Activated naive CD4-positive, alpha-beta T cell treated with anti-CD3 and anti-CD28 coated beads, Interleukin-2, amount 10 ng/mL, durations not matched to agents 7 days and 5 days (primary cell): ENCODE measurements around the gene LPIN3.

ENCODE experiments used
- CTCF ChIA-PET: fragments of 350-600 bp; sonication (Branson Sonifier 250); formaldehyde crosslinking; loops from one replicate; lab custom pipeline; 2021; ENCODE audit warnings: antibody characterized with exemption; lab: Charles Lee
- DNase-seq: peaks from one replicate; pipeline ENCODE4 v3.0.0-alpha.2; 2020
- H3K27ac Mint-ChIP-seq: one replicate; pipeline ENCODE4 v1.8.0; 2021; ENCODE audit warnings: mild to moderate bottlenecking, moderate library complexity, mixed read lengths
- H3K27me3 Mint-ChIP-seq: one replicate; pipeline ENCODE4 v1.8.0; 2021; ENCODE audit warnings: mild to moderate bottlenecking, mixed read lengths
- H3K36me3 Mint-ChIP-seq: one replicate; pipeline ENCODE4 v1.8.0; 2021; ENCODE audit warnings: mixed read lengths
- H3K4me1 Mint-ChIP-seq: one replicate; pipeline ENCODE4 v1.8.0; 2021; ENCODE audit warnings: mixed read lengths
- H3K4me3 Mint-ChIP-seq: one replicate; pipeline ENCODE4 v1.8.0; 2021; ENCODE audit warnings: mild to moderate bottlenecking, moderate library complexity, mixed read lengths
- H3K9me3 Mint-ChIP-seq: one replicate; pipeline ENCODE4 v1.8.0; 2021; ENCODE audit warnings: mixed read lengths

The LPIN3 gene

DNA sequence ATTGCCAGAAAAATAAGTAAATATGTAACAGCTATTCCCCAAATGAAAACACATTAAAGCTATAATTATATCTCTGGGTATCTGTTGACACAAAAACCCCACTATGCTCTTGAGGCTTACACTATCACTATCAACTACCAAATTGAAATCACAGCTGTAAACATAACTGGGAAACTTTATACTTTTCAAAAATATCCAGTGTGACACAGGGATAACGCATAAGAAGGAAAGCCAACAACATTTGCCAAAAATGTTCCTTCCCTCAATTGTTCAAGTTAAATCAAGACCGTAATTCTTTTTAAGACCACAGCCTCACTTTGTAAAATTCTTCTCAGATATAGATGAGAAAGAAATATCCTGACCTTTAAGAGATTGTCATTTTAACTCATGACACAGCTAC lies 26.2 kb upstream of the LPIN3 start:
- H3K4me3 Mint-ChIP-seq: no peak overlapping the region
- H3K36me3 Mint-ChIP-seq: peaks cover 2% of the 10 kb centered on the region
- CTCF ChIA-PET: no interaction called here
- no peak overlapping the region for H3K27ac Mint-ChIP-seq
- peaks cover 28% of the 10 kb centered on the region for H3K4me1 Mint-ChIP-seq
- peaks cover 14% of the 10 kb centered on the region for H3K27me3 Mint-ChIP-seq
- DNase-seq: no peak
- H3K9me3 Mint-ChIP-seq: no peaks in the 10 kb centered on the region

DNA sequence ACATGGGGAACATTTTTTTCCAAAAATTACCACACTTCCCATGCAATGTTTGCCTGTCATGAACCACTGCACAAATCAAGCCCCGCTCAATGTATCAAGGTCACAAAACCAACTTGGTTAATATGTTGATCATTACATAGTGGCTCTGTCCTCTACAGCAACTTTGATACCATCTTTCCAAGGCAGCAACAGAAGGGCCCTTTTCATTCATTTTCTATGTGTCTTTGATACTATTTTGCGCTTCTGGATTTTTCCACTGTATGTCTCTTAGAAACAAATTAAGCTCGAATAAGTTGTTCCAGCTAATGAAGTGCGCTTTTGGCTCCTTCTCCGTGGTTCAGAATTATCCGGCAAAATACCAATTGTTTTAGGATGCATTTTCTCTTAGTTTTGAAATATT lies 24.6 kb upstream of the LPIN3 start:
- CTCF ChIA-PET: no interaction called here
- Mint-ChIP-seq H3K9me3 (no peaks in the 10 kb centered on the region), H3K4me3 (peak overlapping the region; percentile 73), H3K27ac (no peak overlapping the region), H3K27me3 (peaks cover 18% of the 10 kb centered on the region), H3K36me3 (peaks cover 2% of the 10 kb centered on the region), H3K4me1 (peaks cover 28% of the 10 kb centered on the region)
- DNase-seq: no peak

DNA sequence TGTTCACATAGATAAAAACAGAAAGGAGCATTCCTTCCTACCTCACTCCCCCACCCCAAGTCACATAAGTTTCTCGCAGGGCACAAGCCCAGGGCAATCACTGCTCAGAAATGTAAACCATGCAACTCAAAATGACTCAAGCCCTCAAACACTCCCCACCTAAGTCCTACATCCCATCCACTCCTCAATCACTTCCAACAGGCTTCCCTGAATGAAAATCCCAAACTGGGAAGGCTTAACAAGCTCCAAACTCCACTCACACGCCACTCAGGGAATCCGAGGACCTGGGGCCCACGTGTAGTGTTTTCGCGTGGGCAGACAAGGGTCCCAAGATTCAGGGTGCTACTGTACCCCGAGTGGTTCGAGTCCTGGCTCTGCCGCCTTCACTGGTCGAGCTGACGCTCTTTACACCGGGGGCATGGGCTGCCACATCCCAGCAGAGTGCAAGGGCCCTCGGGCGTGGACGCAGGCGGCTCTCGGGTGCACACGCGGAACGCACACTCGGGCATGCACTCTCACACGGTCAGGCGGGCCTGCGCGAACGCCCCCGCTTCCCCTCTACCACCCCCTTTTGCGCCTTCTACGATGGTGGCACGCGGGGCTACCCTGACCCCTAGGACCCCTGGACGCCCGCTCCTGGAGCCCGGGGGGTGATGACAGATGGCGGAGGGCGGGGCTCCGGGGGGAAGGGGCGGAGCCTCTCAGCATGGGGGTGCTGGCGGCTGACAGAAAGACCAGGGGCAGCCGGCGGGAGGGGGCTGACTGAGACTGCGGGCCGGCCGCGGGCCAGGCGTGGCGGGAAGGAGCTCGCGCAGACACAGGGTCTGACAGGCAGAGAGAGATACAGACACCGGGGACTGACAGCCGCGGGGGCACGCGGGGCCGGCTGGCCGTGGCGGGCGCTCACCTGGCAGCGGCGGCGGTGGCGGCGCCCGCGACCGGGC lies 23.7 kb upstream of the LPIN3 start:
- H3K27me3 Mint-ChIP-seq: peaks cover 18% of the 10 kb centered on the region
- no peaks in the 10 kb centered on the region for H3K9me3 Mint-ChIP-seq
- H3K4me1 Mint-ChIP-seq: peaks cover 28% of the 10 kb centered on the region
- peak; percentile 86 for DNase-seq
- H3K27ac Mint-ChIP-seq: peak overlapping the region; percentile 83
- CTCF ChIA-PET: no interaction called here
- peak overlapping the region; percentile 73 for H3K4me3 Mint-ChIP-seq
- peaks cover under 1% of the 10 kb centered on the region for H3K36me3 Mint-ChIP-seq

DNA sequence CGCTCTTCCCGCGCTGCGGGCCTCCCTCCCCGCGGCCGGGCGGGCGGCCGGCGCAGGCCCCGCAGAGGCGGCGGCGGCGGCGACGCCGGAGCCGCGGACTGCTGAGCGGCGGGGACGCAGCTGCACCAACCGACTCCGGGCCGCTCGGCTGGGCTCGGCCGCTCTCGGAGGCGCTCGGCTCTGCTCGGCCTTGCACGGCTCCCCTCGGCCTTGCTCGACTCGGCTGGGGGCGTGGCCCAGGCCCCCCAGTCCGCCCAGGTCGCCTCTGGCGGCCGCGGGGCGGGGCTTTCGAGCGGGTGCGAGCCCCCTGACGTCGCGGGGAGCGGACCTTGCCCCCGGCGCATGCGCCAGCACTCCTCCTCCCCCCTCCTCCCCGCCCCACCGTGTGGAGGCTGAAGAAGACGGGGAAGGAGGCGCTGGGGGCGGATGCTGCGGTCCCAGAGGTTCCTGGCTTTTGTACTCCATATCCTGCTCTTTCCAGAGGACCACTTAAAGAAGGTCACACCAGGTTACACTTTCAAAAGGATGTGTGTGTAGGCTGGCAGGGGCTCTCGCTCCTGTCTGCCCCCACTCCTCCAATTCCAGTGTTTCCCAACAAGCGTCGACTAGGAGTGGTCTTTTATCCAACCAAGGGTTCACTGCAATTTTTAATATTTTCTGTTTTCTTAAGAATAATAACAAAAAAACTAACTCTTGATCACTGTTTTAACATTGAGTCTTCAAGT lies 22.9 kb upstream of the LPIN3 start, which contains the start of gene ZHX3:
Gene ZHX3 (minus strand): TSS at position 186 of the 725 bp plus-strand sequence. CDS start 112,815 bp downstream, outside the sequence.
- CTCF ChIA-PET: interaction anchor here (0.8 kb wide), 1 partner anchor 11 kb away, joined by 3 read pairs; no protein-coding TSS in a partner anchor
- Mint-ChIP-seq H3K9me3 (no peaks in the 10 kb centered on the region), H3K4me1 (peaks cover 28% of the 10 kb centered on the region), H3K4me3 (peak within 1 kb of the TSS; percentile 73), H3K27ac (peak within 1 kb of the TSS; percentile 83), H3K36me3 (no peaks in the 10 kb centered on the region), H3K27me3 (peaks cover 18% of the 10 kb centered on the region)
- peak; percentile 96 for DNase-seq

DNA sequence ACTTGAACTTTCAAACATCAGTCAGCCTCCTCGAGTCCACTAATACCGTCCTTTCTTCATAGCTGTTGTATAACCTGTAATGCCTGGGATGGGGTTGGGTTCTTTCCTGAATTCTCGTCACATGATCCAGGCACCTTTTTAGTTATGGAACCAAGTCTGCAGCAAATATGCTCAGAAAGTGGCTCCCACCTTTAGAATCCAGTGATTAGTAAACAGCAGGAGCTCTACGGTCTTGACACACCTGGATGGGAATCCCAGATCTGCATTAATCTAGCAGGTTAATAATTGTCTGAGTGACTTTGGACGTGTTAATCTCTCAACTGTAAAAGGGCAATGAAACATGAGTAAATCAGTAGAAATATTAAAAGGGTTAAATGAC lies 22.4 kb upstream of the LPIN3 start:
- no peak for DNase-seq
- H3K36me3 Mint-ChIP-seq: no peaks in the 10 kb centered on the region
- no peak overlapping the region for H3K27ac Mint-ChIP-seq
- H3K4me1 Mint-ChIP-seq: peaks cover 28% of the 10 kb centered on the region
- no peaks in the 10 kb centered on the region for H3K9me3 Mint-ChIP-seq
- peaks cover 18% of the 10 kb centered on the region for H3K27me3 Mint-ChIP-seq
- CTCF ChIA-PET: interaction anchor here (0.8 kb wide), 1 partner anchor 11 kb away, joined by 3 read pairs; no protein-coding TSS in a partner anchor
- peak overlapping the region; percentile 62 for H3K4me3 Mint-ChIP-seq

DNA sequence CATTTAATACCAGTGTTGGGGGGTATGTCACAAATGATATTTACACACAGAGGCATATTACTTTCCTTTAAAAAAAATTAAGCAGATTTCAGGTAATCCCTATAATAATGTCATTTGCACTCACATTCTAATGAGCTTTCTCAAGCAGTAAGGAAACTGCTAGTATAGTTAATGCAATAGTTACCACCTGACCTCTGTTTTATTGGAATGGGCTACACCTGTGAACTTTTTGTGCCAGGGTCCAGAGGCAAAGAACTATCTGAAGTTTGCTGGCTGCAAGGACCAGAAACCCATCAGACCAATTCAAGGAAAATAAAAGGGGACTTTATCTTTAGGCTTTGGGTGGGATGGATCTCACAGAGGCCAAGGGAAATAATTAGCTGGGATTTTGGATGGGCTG lies 20.2 kb upstream of the LPIN3 start:
- no peaks in the 10 kb centered on the region for H3K36me3 Mint-ChIP-seq
- no peak for DNase-seq
- H3K4me1 Mint-ChIP-seq: peaks cover 23% of the 10 kb centered on the region
- CTCF ChIA-PET: no interaction called here
- peaks cover 18% of the 10 kb centered on the region for H3K27me3 Mint-ChIP-seq
- H3K4me3 Mint-ChIP-seq: no peak overlapping the region
- H3K9me3 Mint-ChIP-seq: no peaks in the 10 kb centered on the region
- no peak overlapping the region for H3K27ac Mint-ChIP-seq

DNA sequence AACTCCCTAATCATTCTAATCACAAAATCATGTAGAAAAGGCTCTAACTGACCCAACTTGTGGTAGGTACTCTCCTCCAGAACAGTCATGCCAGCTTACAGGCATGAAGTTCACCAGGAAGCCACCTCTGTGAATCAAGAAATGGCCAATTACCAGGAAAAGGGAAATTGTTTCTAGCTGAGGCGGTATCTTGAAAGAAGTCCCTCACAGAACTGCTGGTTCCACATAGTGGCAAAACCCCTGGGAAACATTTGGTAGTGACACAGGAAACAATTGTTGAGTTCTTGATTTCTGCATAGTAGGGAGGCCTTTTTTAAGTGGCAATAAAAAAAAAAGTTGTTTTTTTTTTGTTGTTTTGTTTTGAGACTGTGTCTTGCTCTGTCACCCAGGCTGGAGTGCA lies 19.6 kb upstream of the LPIN3 start:
- Mint-ChIP-seq H3K27ac (no peak overlapping the region), H3K36me3 (no peaks in the 10 kb centered on the region), H3K27me3 (peaks cover 18% of the 10 kb centered on the region), H3K9me3 (no peaks in the 10 kb centered on the region), H3K4me3 (no peak overlapping the region), H3K4me1 (peaks cover 20% of the 10 kb centered on the region)
- DNase-seq: no peak
- CTCF ChIA-PET: no interaction called here

DNA sequence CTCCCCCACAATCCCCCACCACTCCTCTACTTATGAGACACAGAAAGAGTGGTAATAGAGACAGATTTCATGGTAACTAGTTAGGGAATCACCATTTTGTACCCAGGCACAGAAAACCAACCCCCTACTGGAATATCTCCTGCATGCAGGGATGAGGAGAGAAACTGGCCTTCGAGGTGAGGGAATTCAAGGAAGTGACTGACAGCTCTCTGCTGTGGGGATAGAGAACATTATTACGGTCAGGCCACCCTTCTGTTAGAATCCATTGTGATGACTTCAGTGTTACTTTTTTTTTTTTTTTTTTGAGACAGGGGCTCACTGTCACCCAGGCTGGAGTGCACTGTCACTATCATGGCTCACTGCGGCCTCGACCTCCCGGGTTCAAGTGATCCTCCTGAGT lies 13.4 kb upstream of the LPIN3 start:
- peaks cover 13% of the 10 kb centered on the region for H3K4me1 Mint-ChIP-seq
- H3K27me3 Mint-ChIP-seq: peaks cover 5% of the 10 kb centered on the region
- CTCF ChIA-PET: interaction anchor here (1.2 kb wide), 1 partner anchor 12 kb away, joined by 6 read pairs; no protein-coding TSS in a partner anchor
- H3K9me3 Mint-ChIP-seq: no peaks in the 10 kb centered on the region
- no peak overlapping the region for H3K27ac Mint-ChIP-seq
- DNase-seq: no peak
- no peak overlapping the region for H3K4me3 Mint-ChIP-seq
- no peaks in the 10 kb centered on the region for H3K36me3 Mint-ChIP-seq

DNA sequence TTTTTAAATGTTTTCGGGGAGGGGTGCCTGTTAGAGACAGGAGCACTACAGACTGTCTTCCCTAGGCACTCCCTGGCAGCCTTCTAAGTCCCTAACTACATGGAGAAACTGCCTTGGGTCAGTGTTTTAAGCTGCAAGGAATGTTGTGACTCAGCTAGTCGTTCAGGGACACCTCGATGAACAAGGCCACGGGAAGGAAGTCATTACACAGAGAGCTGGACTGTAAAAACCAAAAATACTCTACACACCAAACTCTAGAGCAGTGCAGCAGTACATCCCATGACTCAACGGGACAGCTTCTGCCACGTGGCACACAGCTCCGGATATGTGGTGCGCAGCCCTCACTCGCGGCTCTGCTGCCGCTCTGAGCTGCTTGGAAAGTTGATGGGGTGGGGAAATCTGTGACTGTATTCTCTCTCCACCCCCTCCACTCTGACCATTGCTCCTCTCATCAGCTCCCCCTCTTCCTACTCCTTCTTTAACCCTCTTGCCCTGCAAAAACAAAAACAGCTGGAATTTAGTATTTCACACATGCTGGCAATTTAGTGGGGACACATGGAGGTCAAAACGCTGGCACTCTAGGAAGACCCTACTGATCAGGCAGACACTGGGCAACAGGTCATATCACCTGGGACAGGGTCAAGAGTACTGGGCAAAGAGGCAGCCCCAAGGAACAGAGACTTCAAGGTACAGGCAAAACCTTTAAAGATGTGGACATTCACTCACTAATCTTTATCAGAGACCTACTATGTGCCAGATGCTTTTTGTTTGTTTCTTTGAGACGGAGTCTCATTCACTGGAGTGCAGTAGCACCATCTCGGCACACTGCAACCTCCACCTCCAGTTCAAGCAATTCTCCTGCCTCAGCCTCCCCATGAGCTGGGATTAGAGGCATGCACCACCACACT lies 10.9 kb upstream of the LPIN3 start:
- Mint-ChIP-seq H3K4me1 (peaks cover 13% of the 10 kb centered on the region), H3K36me3 (no peaks in the 10 kb centered on the region), H3K4me3 (no peak overlapping the region), H3K9me3 (no peaks in the 10 kb centered on the region), H3K27ac (no peak overlapping the region), H3K27me3 (peaks cover 12% of the 10 kb centered on the region)
- CTCF ChIA-PET: interaction anchor here (0.6 to 1.9 kb wide), 5 partner anchors 8 to 195 kb away, joined by 3 to 15 read pairs (median 4); no protein-coding TSS in a partner anchor
- peak; percentile 69 for DNase-seq

DNA sequence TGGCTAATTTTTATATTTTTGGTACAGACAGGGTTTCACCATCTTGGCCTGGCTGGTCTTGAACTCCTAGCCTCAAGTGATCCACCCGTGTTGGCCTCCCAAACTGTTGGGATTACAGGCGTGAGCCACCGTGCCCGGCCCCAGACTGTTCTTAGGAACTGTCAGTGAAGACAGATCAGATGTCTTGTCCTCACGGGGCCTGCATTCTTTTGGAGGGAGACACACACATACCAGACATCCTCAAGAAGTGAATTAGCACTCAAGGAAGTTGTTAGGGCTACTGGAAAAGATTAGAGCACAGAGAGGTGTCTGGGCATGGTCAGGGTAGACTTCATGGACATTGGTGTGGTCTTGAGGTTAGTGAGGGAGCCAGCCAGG lies 10.3 kb upstream of the LPIN3 start:
- Mint-ChIP-seq H3K27me3 (peaks cover 19% of the 10 kb centered on the region), H3K9me3 (no peaks in the 10 kb centered on the region), H3K4me1 (peaks cover 13% of the 10 kb centered on the region), H3K27ac (no peak overlapping the region), H3K4me3 (no peak overlapping the region), H3K36me3 (no peaks in the 10 kb centered on the region)
- no peak for DNase-seq
- CTCF ChIA-PET: interaction anchor here (0.6 to 1.9 kb wide), 3 partner anchors 8 to 196 kb away, joined by 4 to 15 read pairs (median 5); no protein-coding TSS in a partner anchor

DNA sequence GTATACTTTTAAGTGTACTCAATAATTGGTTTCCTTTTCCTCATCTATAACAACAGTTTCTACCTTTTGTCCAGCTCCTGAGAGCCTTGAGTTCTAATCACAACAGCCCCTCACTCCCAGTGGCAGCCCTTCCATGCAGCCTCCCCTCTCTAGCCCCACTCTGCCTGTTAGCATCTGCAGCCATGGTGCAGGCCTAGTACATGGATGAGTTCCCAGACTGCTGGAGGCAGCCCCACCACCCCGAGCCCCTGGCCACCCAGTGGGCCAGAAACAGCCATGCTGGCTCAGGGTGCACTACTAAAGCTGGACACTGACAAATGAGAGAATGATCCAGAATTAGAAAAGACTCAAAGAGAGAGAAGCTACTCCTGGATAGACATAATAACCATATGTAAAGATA lies 9.7 kb upstream of the LPIN3 start:
- no peak overlapping the region for H3K4me3 Mint-ChIP-seq
- H3K27ac Mint-ChIP-seq: no peak overlapping the region
- peaks cover 13% of the 10 kb centered on the region for H3K4me1 Mint-ChIP-seq
- no peak for DNase-seq
- CTCF ChIA-PET: interaction anchor here (0.9 to 1.9 kb wide), 2 partner anchors 173 to 196 kb away, joined by 3 to 15 read pairs; no protein-coding TSS in a partner anchor
- no peaks in the 10 kb centered on the region for H3K36me3 Mint-ChIP-seq
- no peaks in the 10 kb centered on the region for H3K9me3 Mint-ChIP-seq
- H3K27me3 Mint-ChIP-seq: peaks cover 25% of the 10 kb centered on the region

DNA sequence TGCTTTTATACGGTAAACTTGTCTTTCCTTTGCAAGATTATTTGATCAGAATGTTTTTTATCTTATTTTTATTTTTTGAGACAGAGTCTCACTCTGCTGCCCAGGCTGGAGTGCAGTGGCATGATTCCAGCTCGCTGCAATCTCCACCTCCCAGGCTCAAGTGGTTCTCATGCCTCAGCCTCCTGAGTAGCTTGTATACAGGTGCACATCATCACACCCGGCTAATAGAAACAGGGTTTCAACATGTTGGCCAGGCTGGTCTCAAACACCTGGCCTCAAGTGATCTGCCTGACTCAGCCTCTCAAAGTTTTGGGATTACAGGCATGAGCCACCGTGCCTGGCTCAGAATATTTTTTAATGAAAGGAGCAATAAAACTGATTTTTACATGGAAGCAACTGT lies 8.9 kb upstream of the LPIN3 start:
- no peaks in the 10 kb centered on the region for H3K9me3 Mint-ChIP-seq
- H3K27ac Mint-ChIP-seq: no peak overlapping the region
- CTCF ChIA-PET: interaction anchor here (0.9 kb wide), 1 partner anchor 174 kb away, joined by 3 read pairs; no protein-coding TSS in a partner anchor

DNA sequence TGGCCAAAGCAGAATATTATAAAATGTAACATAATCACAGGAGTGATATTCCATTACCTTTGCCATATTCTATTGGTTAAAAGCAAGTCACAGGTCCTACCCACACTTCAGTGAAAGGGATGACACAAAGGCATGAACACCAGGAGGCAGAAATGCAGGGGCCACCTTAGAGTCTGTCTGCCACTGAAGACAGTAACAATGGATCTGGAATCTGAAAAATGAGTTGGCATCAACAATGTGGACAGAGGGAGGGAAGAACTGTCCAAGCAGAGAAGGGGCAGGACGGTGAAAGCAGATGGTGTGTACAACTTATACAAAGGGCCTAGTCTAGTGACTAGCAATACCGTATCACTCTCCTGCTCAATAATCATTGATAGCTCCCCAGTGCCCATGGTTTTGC lies 6.6 kb upstream of the LPIN3 start:
- no peak for DNase-seq
- CTCF ChIA-PET: interaction anchor here (1.0 to 1.2 kb wide), 2 partner anchors 77 to 101 kb away, joined by 3 read pairs; no protein-coding TSS in a partner anchor
- Mint-ChIP-seq H3K27me3 (peaks cover 34% of the 10 kb centered on the region), H3K36me3 (no peaks in the 10 kb centered on the region), H3K4me1 (peaks cover 10% of the 10 kb centered on the region), H3K9me3 (no peaks in the 10 kb centered on the region), H3K4me3 (no peak overlapping the region), H3K27ac (no peak overlapping the region)

More for the DNA sequence above, 8.9 kb upstream of the LPIN3 start:
- H3K36me3 Mint-ChIP-seq: no peaks in the 10 kb centered on the region
- no peak overlapping the region for H3K4me3 Mint-ChIP-seq
- H3K27me3 Mint-ChIP-seq: peaks cover 25% of the 10 kb centered on the region
- DNase-seq: no peak
- peaks cover 13% of the 10 kb centered on the region for H3K4me1 Mint-ChIP-seq
